HCT116 (cell line): ENCODE data around the gene PCDH9. TPM values are rescaled to one million over a fixed set of nuclear protein-coding genes. Genes with fewer than 3 reads are reported as not detected.

Experiments
- ATAC-seq: fragments of 200-7000 bp; cut with Tn5 transposase; 2 replicates; pipeline ENCODE4 v1.9.1; 2020; ENCODE audit warnings: mild to moderate bottlenecking, moderate library complexity
- BruUV-seq: library from RNA; stranded (reverse); fragments of 400-500 nt; replicated peaks from 2 replicates; lab custom pipeline; 2021; lab: Mats Ljungman, UMichigan
- CTCF ChIA-PET: fragments of 300-600 bp; sonication (Branson Sonifier 250); formaldehyde crosslinking; loops from one replicate; lab custom pipeline; 2021; ENCODE audit warnings: antibody characterized with exemption; lab: Charles Lee
- POLR2A ChIA-PET: fragments of 300-600, 350-600 bp; sonication (Branson Sonifier 250); formaldehyde crosslinking; loops from one replicate; lab custom pipeline; 2021; ENCODE audit warnings: antibody characterized with exemption; lab: Charles Lee
- RAD21 ChIA-PET, 2 experiments: fragments of 300-600 bp; sonication (Branson Sonifier 250); formaldehyde crosslinking; loops; one replicate each; lab custom pipeline; 2023; ENCODE audit warnings: low total read pairs in 2 of 2; ENCODE audit not compliant: uncharacterized antibody in 2 of 2, unreplicated experiment in 2 of 2, low non-redundant PET in 1 of 2; lab: Charles Lee
- DNase-seq: peaks from one replicate; pipeline ENCODE4 v3.0.0-alpha.2; 2010; ENCODE audit warnings: low read depth, low spot score
- H2AFZ ChIP-seq: fragments of 200-600 bp; shearing (Covaris generic), sonication (generic); 2 replicates; pipeline ENCODE4 v1.6.1; 2017; ENCODE audit warnings: low read depth, mixed run types, mixed read lengths, antibody characterized with exemption, low read length; ENCODE audit not compliant: poor library complexity, severe bottlenecking
- H3K27ac ChIP-seq: 2 replicates; pipeline ENCODE4 v1.5.1; 2012; ENCODE audit warnings: low read depth, low read length
- H3K27me3 ChIP-seq: fragments of 200-600 bp; sonication (generic); 2 replicates; pipeline ENCODE4 v1.6.1; 2016; ENCODE audit warnings: mixed run types, low read length, mixed read lengths; ENCODE audit not compliant: insufficient read depth
- H3K36me3 ChIP-seq, 2 experiments: fragments of 200-500 bp in 1 of 2; fragments of 200-600 bp in 1 of 2; sonication (Bioruptor generic) in 1 of 2; sonication (generic) in 1 of 2; 2 replicates each; pipeline versions ENCODE4 v1.5.1 to v1.6.1; 2014 to 2016; ENCODE audit warnings: low read length in 2 of 2, inconsistent platforms in 1 of 2, mixed read lengths in 1 of 2, mixed run types in 1 of 2; ENCODE audit not compliant: insufficient read depth in 2 of 2, control insufficient read depth in 1 of 2
- H3K4me1 ChIP-seq, 2 experiments: fragments of 200-600 bp in 1 of 2; sonication (generic) in 1 of 2; 2 replicates each; pipeline versions ENCODE4 v1.5.1 to v1.6.1; 2012 to 2017; ENCODE audit warnings: low read length in 2 of 2, inconsistent platforms in 1 of 2, mild to moderate bottlenecking in 1 of 2, mixed read lengths in 1 of 2, mixed run types in 1 of 2, moderate library complexity in 1 of 2; ENCODE audit not compliant: insufficient read depth in 2 of 2, control insufficient read depth in 1 of 2
- H3K4me2 ChIP-seq: fragments of 200-600 bp; sonication (generic); 2 replicates; pipeline ENCODE4 v1.6.1; 2017; ENCODE audit warnings: mixed run types, low read length, mixed read lengths
- H3K4me3 ChIP-seq, 2 experiments: fragments of 200-600 bp in 1 of 2; sonication (generic) in 1 of 2; replicated peaks in 1 of 2; 2 replicates each; pipeline ENCODE4 v1.5.1; 2011 to 2016; ENCODE audit warnings: low read length in 2 of 2, control low read depth in 1 of 2, low read depth in 1 of 2, mild to moderate bottlenecking in 1 of 2, mixed read lengths in 1 of 2, mixed run types in 1 of 2
- H3K79me2 ChIP-seq: fragments of 200-600 bp; sonication (generic); 2 replicates; pipeline ENCODE4 v1.6.1; 2017; ENCODE audit warnings: mild to moderate bottlenecking, mixed run types, low read length, moderate library complexity, mixed read lengths; ENCODE audit not compliant: insufficient read depth
- H3K9ac ChIP-seq: fragments of 200-600 bp; sonication (generic); 2 replicates; pipeline ENCODE4 v1.6.1; 2016; ENCODE audit warnings: low read length, mixed read lengths
- H3K9me2 ChIP-seq: fragments of 200-600 bp; sonication (generic), shearing (Covaris generic); 2 replicates; pipeline ENCODE4 v1.6.1; 2017; ENCODE audit warnings: mixed run types, mild to moderate bottlenecking, moderate library complexity; ENCODE audit not compliant: insufficient read depth
- H3K9me3 ChIP-seq, 2 experiments: fragments of 200-500 bp in 1 of 2; fragments of 200-600 bp in 1 of 2; sonication (Bioruptor generic) in 1 of 2; sonication (generic) in 1 of 2; 2 replicates each; pipeline ENCODE4 v1.6.1; 2014 to 2017; ENCODE audit warnings: low read length in 2 of 2, mixed read lengths in 2 of 2, inconsistent platforms in 1 of 2, low read depth in 1 of 2, mild to moderate bottlenecking in 1 of 2, mixed run types in 1 of 2, moderate library complexity in 1 of 2; ENCODE audit not compliant: control insufficient read depth in 1 of 2, insufficient read depth in 1 of 2
- H4K20me1 ChIP-seq: fragments of 200-600 bp; sonication (generic), shearing (Covaris generic); 2 replicates; pipeline ENCODE4 v1.6.1; 2017; ENCODE audit warnings: mixed run types, mild to moderate bottlenecking, moderate library complexity; ENCODE audit not compliant: insufficient read depth
- ATF3 ChIP-seq: IDR thresholded peaks from 2 replicates; pipeline ENCODE4 v1.6.1; 2012
- CBX3 ChIP-seq: IDR thresholded peaks from 2 replicates; pipeline ENCODE4 v1.6.1; 2012; ENCODE audit warnings: low read depth
- CEBPB ChIP-seq: IDR thresholded peaks from 2 replicates; pipeline ENCODE4 v1.6.1; 2012; ENCODE audit warnings: low read depth
- EGR1 ChIP-seq: IDR thresholded peaks from 2 replicates; pipeline ENCODE4 v1.6.1; 2012; ENCODE audit warnings: low read depth
- ELF1 ChIP-seq: IDR thresholded peaks from 2 replicates; pipeline ENCODE4 v1.6.1; 2012; ENCODE audit warnings: low read depth, borderline replicate concordance
- EZH2 ChIP-seq: fragments of 200-600 bp; sonication (generic); IDR thresholded peaks from 2 replicates; pipeline ENCODE4 v1.6.1; 2017; ENCODE audit warnings: antibody characterized with exemption, mixed run types
- EZH2phosphoT487 ChIP-seq: fragments of 200-600 bp; IDR thresholded peaks from 2 replicates; pipeline ENCODE4 v1.6.1; 2018; ENCODE audit warnings: antibody characterized with exemption, borderline replicate concordance
- JUND ChIP-seq: IDR thresholded peaks from 2 replicates; pipeline ENCODE4 v1.6.1; 2012
- POLR2A ChIP-seq: IDR thresholded peaks from 2 replicates; pipeline ENCODE4 v1.7.0; 2011; ENCODE audit warnings: borderline replicate concordance; ENCODE audit not compliant: insufficient read depth, insufficient read length; ENCODE audit errors: extremely low read depth
- POLR2AphosphoS5 ChIP-seq: IDR thresholded peaks from 2 replicates; pipeline ENCODE4 v1.6.1; 2011; ENCODE audit warnings: mild to moderate bottlenecking, low read depth, low read length, moderate library complexity
- RAD21 ChIP-seq: IDR thresholded peaks from 2 replicates; pipeline ENCODE4 v1.6.1; 2012; ENCODE audit warnings: low read depth, mild to moderate bottlenecking
- SIN3A ChIP-seq: IDR thresholded peaks from 2 replicates; pipeline ENCODE4 v1.6.1; 2012; ENCODE audit warnings: low read depth
- SP1 ChIP-seq: IDR thresholded peaks from 2 replicates; pipeline ENCODE4 v1.6.1; 2012; ENCODE audit warnings: low read depth
- TCF7L2 ChIP-seq: IDR thresholded peaks from 2 replicates; pipeline ENCODE4 v1.7.0; 2011; ENCODE audit warnings: borderline replicate concordance, inconsistent platforms; ENCODE audit not compliant: insufficient read depth, insufficient read length; ENCODE audit errors: extremely low read depth
- YY1 ChIP-seq: IDR thresholded peaks from 2 replicates; pipeline ENCODE4 v1.6.1; 2011; ENCODE audit warnings: low read length, low read depth, moderate library complexity, mild to moderate bottlenecking; ENCODE audit not compliant: insufficient replicate concordance; ENCODE audit errors: extremely low read depth
- ZBTB33 ChIP-seq: IDR thresholded peaks from 2 replicates; pipeline ENCODE4 v1.6.1; 2011; ENCODE audit warnings: mild to moderate bottlenecking, low read length, moderate library complexity; ENCODE audit not compliant: insufficient replicate concordance; ENCODE audit errors: extremely low read depth
- ZFX ChIP-seq: fragments of 450-650 bp; IDR thresholded peaks from 2 replicates; pipeline ENCODE4 v1.6.1; 2017
- intact Hi-C: fragments of 100-400 bp; cut with micrococcal nuclease; formaldehyde crosslinking; loops from 2 replicates; pipeline ENCODE4 v1.10.0; 2022
- total RNA-seq: library from RNA; stranded (reverse); gene quantifications from one replicate; pipeline ENCODE4 v1.2.1, GENCODE V29; 2021; ENCODE audit not compliant: unreplicated experiment
- TF ChIP-seq, protein P1 (sequence below): IDR thresholded peaks from 2 replicates; pipeline ENCODE4 v1.6.1; 2012
- TF ChIP-seq, protein P2 (sequence below), 3 experiments: fragments of 200-600 bp in 1 of 3; sonication (generic) in 1 of 3; IDR thresholded peaks in 2 of 3; conservative IDR thresholded peaks in 1 of 3; 2 replicates each; pipeline ENCODE4 v1.5.1; 2012 to 2017; ENCODE audit warnings: low read depth in 2 of 3, low read length in 2 of 3, antibody characterized with exemption in 1 of 3, borderline replicate concordance in 1 of 3, control low read depth in 1 of 3, mild to moderate bottlenecking in 1 of 3, mixed read lengths in 1 of 3, mixed run types in 1 of 3, moderate library complexity in 1 of 3; ENCODE audit not compliant: insufficient read depth in 1 of 3
- TF ChIP-seq, protein P3 (sequence below): IDR thresholded peaks from 2 replicates; pipeline ENCODE4 v1.6.1; 2012; ENCODE audit warnings: low read depth

PCDH9 gene
- total RNA-seq, 1 experiment from 2014 or later = 0.02 TPM

DNA sequence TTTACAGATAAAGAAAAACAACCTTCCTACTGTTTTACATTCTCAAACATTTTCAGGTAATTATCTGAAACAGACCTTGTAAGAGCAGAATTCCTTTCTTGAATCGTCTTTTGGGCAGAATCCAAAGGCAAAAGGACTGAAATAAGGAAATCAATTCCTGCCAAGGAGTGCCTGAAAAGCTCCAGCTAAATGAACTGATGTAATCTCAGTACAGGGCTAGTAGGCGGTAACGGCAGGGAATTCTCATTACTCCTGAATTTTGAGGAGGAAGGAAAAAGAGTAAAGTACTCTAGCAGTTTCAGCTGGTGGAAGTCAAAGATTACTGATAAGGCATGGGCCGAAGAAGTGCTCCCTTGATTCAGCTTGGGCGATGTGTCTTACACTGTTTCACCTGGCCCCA is 168.4 kb downstream of the PCDH9 start:
- Histone ChIP-seq H3K27me3 (no peaks in the 10 kb centered on the region), H3K4me3 (no peak overlapping the region), H3K36me3 (no peaks in the 10 kb centered on the region), H3K4me1 (no peaks in the 10 kb centered on the region)
- DNase-seq = no peak
- ATAC-seq = no peak
- intact Hi-C loops = no loop called here
- TF ChIP-seq RAD21 = no peak
- TF ChIP-seq SIN3A = no peak
- TF ChIP-seq EZH2 = no peak
- no peak for TF ChIP-seq EGR1
- TF ChIP-seq JUND = no peak
- no peak for TF ChIP-seq POLR2A
- TF ChIP-seq SP1 = no peak
- no peak for TF ChIP-seq CBX3
- TF ChIP-seq, protein P1, sequence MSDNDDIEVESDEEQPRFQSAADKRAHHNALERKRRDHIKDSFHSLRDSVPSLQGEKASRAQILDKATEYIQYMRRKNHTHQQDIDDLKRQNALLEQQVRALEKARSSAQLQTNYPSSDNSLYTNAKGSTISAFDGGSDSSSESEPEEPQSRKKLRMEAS = no peak
- no peak for TF ChIP-seq ZFX
- TF ChIP-seq ELF1 = no peak
- no peak for TF ChIP-seq EZH2phosphoT487
- TF ChIP-seq CEBPB = no peak
- TF ChIP-seq YY1 = no peak
- no peak for TF ChIP-seq ATF3
- TF ChIP-seq POLR2AphosphoS5 = no peak
- TF ChIP-seq TCF7L2 = no peak
- TF ChIP-seq, protein P2, sequence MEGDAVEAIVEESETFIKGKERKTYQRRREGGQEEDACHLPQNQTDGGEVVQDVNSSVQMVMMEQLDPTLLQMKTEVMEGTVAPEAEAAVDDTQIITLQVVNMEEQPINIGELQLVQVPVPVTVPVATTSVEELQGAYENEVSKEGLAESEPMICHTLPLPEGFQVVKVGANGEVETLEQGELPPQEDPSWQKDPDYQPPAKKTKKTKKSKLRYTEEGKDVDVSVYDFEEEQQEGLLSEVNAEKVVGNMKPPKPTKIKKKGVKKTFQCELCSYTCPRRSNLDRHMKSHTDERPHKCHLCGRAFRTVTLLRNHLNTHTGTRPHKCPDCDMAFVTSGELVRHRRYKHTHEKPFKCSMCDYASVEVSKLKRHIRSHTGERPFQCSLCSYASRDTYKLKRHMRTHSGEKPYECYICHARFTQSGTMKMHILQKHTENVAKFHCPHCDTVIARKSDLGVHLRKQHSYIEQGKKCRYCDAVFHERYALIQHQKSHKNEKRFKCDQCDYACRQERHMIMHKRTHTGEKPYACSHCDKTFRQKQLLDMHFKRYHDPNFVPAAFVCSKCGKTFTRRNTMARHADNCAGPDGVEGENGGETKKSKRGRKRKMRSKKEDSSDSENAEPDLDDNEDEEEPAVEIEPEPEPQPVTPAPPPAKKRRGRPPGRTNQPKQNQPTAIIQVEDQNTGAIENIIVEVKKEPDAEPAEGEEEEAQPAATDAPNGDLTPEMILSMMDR (IDR thresholded peaks at IDR 0.05 in 2 of 3, conservative IDR thresholded peaks at IDR 0.05 in 1 of 3; ENCODE audit: borderline replicate concordance in 1 of 3, insufficient read depth in 1 of 3, low read depth in 2 of 3, low read length in 2 of 3) = no peak
- TF ChIP-seq, protein P3, sequence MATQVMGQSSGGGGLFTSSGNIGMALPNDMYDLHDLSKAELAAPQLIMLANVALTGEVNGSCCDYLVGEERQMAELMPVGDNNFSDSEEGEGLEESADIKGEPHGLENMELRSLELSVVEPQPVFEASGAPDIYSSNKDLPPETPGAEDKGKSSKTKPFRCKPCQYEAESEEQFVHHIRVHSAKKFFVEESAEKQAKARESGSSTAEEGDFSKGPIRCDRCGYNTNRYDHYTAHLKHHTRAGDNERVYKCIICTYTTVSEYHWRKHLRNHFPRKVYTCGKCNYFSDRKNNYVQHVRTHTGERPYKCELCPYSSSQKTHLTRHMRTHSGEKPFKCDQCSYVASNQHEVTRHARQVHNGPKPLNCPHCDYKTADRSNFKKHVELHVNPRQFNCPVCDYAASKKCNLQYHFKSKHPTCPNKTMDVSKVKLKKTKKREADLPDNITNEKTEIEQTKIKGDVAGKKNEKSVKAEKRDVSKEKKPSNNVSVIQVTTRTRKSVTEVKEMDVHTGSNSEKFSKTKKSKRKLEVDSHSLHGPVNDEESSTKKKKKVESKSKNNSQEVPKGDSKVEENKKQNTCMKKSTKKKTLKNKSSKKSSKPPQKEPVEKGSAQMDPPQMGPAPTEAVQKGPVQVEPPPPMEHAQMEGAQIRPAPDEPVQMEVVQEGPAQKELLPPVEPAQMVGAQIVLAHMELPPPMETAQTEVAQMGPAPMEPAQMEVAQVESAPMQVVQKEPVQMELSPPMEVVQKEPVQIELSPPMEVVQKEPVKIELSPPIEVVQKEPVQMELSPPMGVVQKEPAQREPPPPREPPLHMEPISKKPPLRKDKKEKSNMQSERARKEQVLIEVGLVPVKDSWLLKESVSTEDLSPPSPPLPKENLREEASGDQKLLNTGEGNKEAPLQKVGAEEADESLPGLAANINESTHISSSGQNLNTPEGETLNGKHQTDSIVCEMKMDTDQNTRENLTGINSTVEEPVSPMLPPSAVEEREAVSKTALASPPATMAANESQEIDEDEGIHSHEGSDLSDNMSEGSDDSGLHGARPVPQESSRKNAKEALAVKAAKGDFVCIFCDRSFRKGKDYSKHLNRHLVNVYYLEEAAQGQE = no peak
- no peak for TF ChIP-seq ZBTB33
- TF ChIP-seq, all 23 proteins: peak for 0
- POLR2A ChIA-PET = no interaction called here
- RAD21 ChIA-PET = no interaction called here
- Histone ChIP-seq H3K9me2 (no peaks in the 10 kb centered on the region), H4K20me1 (no peaks in the 10 kb centered on the region), H3K9me3 (no peaks in the 10 kb centered on the region), H3K79me2 (no peaks in the 10 kb centered on the region), H3K9ac (no peak overlapping the region), H3K4me2 (no peak overlapping the region), H3K27ac (no peak overlapping the region), H2AFZ (no peak overlapping the region)
- BruUV-seq = no TSS peak
- CTCF ChIA-PET = no interaction called here
